Measurements from ENCODE around the gene SKAP2. TPM values are rescaled to one million over a fixed set of nuclear protein-coding genes. Genes with fewer than 3 reads are reported as not detected.

The SKAP2 gene
- total RNA-seq, 2 donors from 2014 or later: 3.3 to 3.4 TPM

GRCh38 chr7:26857170-26857505 is 7.3 kb downstream of the SKAP2 start:
- Mint-ChIP-seq H3K36me3 (ENCODE audit: low read depth) (no peaks in the 10 kb centered on the region), H3K4me3 (peak overlapping the region; percentile 15), H3K4me1 (peaks cover 9% of the 10 kb centered on the region), H3K27ac (no peak overlapping the region), H3K9me3 (no peaks in the 10 kb centered on the region), H3K27me3 (ENCODE audit: insufficient read depth) (peaks cover 91% of the 10 kb centered on the region)
- Histone ChIP-seq H3K36me3 (ENCODE audit: control insufficient read depth, insufficient read depth, low read length) (no peaks in the 10 kb centered on the region), H3K9me3 (ENCODE audit: control insufficient read depth, low read length) (no peaks in the 10 kb centered on the region), H3K27me3 (ENCODE audit: control insufficient read depth, insufficient read depth, low read length, poor library complexity, severe bottlenecking) (peaks cover 90% of the 10 kb centered on the region), H3K4me3 (ENCODE audit: low read length) (peak overlapping the region; percentile 55), H3K9ac (ENCODE audit: extremely low read depth, low read length, poor library complexity, severe bottlenecking) (no peak overlapping the region), H3K4me1 (ENCODE audit: control insufficient read depth, insufficient read depth, low read length) (peaks cover 3% of the 10 kb centered on the region), H3K27ac (ENCODE audit: low read depth, low read length) (no peak overlapping the region)
- WGBS, 2 experiments (ENCODE audit: insufficient coverage in 1 of 2, insufficient read length in 1 of 2): 8% methylated on average over 4 of the region's 4 CpGs; no CpG with 5 or more reads in 1 of the 2 experiments
- no peak for TF ChIP-seq CTCF (conservative IDR thresholded peaks at IDR 0.05)
- no peak for DNase-seq

- no peak overlapping the region for H3K27ac ChIP-seq (ENCODE audit: low read depth, low read length)
- H3K27me3 Mint-ChIP-seq (ENCODE audit: insufficient read depth): peaks cover 86% of the 10 kb centered on the region
- no peaks in the 10 kb centered on the region for H3K36me3 ChIP-seq (ENCODE audit: control insufficient read depth, insufficient read depth, low read length)
- H3K9me3 Mint-ChIP-seq: no peaks in the 10 kb centered on the region
- WGBS, 2 experiments (ENCODE audit: insufficient coverage in 1 of 2, insufficient read length in 1 of 2): 58 to 63% methylated on average over 2 to 3 of the region's 3 CpGs
- no peak for TF ChIP-seq CTCF (conservative IDR thresholded peaks at IDR 0.05)
- H3K9me3 ChIP-seq (ENCODE audit: control insufficient read depth, low read length): no peaks in the 10 kb centered on the region
- H3K27ac Mint-ChIP-seq: no peak overlapping the region
- peaks cover 3% of the 10 kb centered on the region for H3K4me1 ChIP-seq (ENCODE audit: control insufficient read depth, insufficient read depth, low read length)
- H3K36me3 Mint-ChIP-seq (ENCODE audit: low read depth): no peaks in the 10 kb centered on the region
- H3K4me3 Mint-ChIP-seq: no peak overlapping the region
- peaks cover 87% of the 10 kb centered on the region for H3K27me3 ChIP-seq (ENCODE audit: control insufficient read depth, insufficient read depth, low read length, poor library complexity, severe bottlenecking)
- no peak overlapping the region for H3K9ac ChIP-seq (ENCODE audit: extremely low read depth, low read length, poor library complexity, severe bottlenecking)
- H3K4me1 Mint-ChIP-seq: peaks cover 9% of the 10 kb centered on the region
- no peak for DNase-seq
- H3K4me3 ChIP-seq (ENCODE audit: low read length): no peak overlapping the region
These were observed 8.0 kb downstream of the SKAP2 start for GRCh38 chr7:26856176-26856985.

GRCh38 chr7:26854876-26855855 is 9.2 kb downstream of the SKAP2 start:
- Mint-ChIP-seq H3K9me3 (no peaks in the 10 kb centered on the region), H3K27me3 (ENCODE audit: insufficient read depth) (peaks cover 86% of the 10 kb centered on the region), H3K4me1 (peaks cover 9% of the 10 kb centered on the region), H3K4me3 (no peak overlapping the region), H3K27ac (no peak overlapping the region), H3K36me3 (ENCODE audit: low read depth) (no peaks in the 10 kb centered on the region)
- Histone ChIP-seq H3K36me3 (ENCODE audit: control insufficient read depth, insufficient read depth, low read length) (no peaks in the 10 kb centered on the region), H3K27ac (ENCODE audit: low read depth, low read length) (no peak overlapping the region), H3K27me3 (ENCODE audit: control insufficient read depth, insufficient read depth, low read length, poor library complexity, severe bottlenecking) (peaks cover 76% of the 10 kb centered on the region), H3K9ac (ENCODE audit: extremely low read depth, low read length, poor library complexity, severe bottlenecking) (no peak overlapping the region), H3K4me3 (ENCODE audit: low read length) (no peak overlapping the region), H3K4me1 (ENCODE audit: control insufficient read depth, insufficient read depth, low read length) (peaks cover 3% of the 10 kb centered on the region), H3K9me3 (ENCODE audit: control insufficient read depth, low read length) (no peaks in the 10 kb centered on the region)
- no peak for DNase-seq
- TF ChIP-seq CTCF (conservative IDR thresholded peaks at IDR 0.05): no peak
- WGBS, 2 experiments (ENCODE audit: insufficient coverage in 1 of 2, insufficient read length in 1 of 2): 100% methylated on average over 1 of the region's 1 CpG; no CpG with 5 or more reads in 1 of the 2 experiments

Measured in endodermal cell (in vitro differentiated cells).